K562 (cell line): ENCODE data around the gene TULP3.

Source experiments
- CTCF ChIP-seq, 3 experiments: IDR thresholded peaks in 2 of 3; conservative IDR thresholded peaks in 1 of 3; 2 replicates each; pipeline ENCODE4 v1.5.1; 2011 to 2012; ENCODE audit warnings: low read length in 3 of 3, mild to moderate bottlenecking in 3 of 3, control low read depth in 2 of 3, improper control_type of control experiment in 1 of 3, inconsistent platforms in 1 of 3, low read depth in 1 of 3, mixed read lengths in 1 of 3, moderate library complexity in 1 of 3; ENCODE audit not compliant: insufficient read depth in 2 of 3
- EZH2 ChIP-seq: IDR thresholded peaks from 2 replicates; pipeline ENCODE4 v1.6.1; 2012; ENCODE audit warnings: low read depth, mild to moderate bottlenecking, inconsistent platforms, low read length, borderline replicate concordance
- NR2F6 ChIP-seq: fragments of 450-650 bp; formaldehyde crosslinking; IDR thresholded peaks from 2 replicates; pipeline ENCODE4 v1.4.0; 2020; ENCODE audit warnings: mild to moderate bottlenecking
- SIX5 ChIP-seq, 2 experiments: IDR thresholded peaks; 2 replicates each; pipeline ENCODE4 v1.6.1; 2011; ENCODE audit warnings: low read length in 2 of 2, borderline replicate concordance in 1 of 2, low read depth in 1 of 2, mild to moderate bottlenecking in 1 of 2, moderate library complexity in 1 of 2; ENCODE audit not compliant: insufficient read depth in 1 of 2
- THAP12 ChIP-seq: fragments of 250-450 bp; sonication (Bioruptor Pico); IDR thresholded peaks from 2 replicates; pipeline ENCODE4 v1.9.0; 2021; ENCODE audit warnings: mild to moderate bottlenecking, inconsistent platforms
- ZKSCAN1 ChIP-seq: fragments of 150-350 bp; IDR thresholded peaks from 2 replicates; pipeline ENCODE4 v1.6.1; 2016; ENCODE audit warnings: low read depth, low read length

- TF ChIP-seq EZH2 = no peak
- TF ChIP-seq THAP12 (CRISPR knock-in tag) = no peak
- no peak for TF ChIP-seq SIX5 (IDR thresholded peaks at IDR 0.05; ENCODE audit: borderline replicate concordance in 1 of 2, insufficient read depth in 1 of 2, low read depth in 1 of 2, low read length in 2 of 2)
- no peak for TF ChIP-seq ZKSCAN1
- no peak for TF ChIP-seq CTCF (IDR thresholded peaks at IDR 0.05 in 2 of 3, conservative IDR thresholded peaks at IDR 0.05 in 1 of 3; ENCODE audit: insufficient read depth in 2 of 3, low read depth in 1 of 3, low read length in 3 of 3)
- no peak for TF ChIP-seq NR2F6 (CRISPR knock-in tag)
These were observed 30.5 kb upstream of the TULP3 start for GRCh38 chr12:2860170-2860569.
